Testis (tissue), 5 donors: Measurements from ENCODE around the gene BOLA1. TPM values are rescaled to one million over a fixed set of nuclear protein-coding genes. Genes with fewer than 3 reads are reported as not detected.
"Not testable (repeated sequence)": the region's sequence is repeated elsewhere in the genome, so short reads cannot be mapped to it uniquely, and the experiment has no call there.

Source experiments
- DNase-seq: peaks from one replicate; pipeline ENCODE4 v3.0.0-alpha.2; 2019
- H3K27ac ChIP-seq, 2 donors: fragments of 200-600 bp; sonication (generic); one replicate each; pipeline ENCODE4 v1.5.1; 2019
- H3K27me3 ChIP-seq: fragments of 200-600 bp; sonication (generic); one replicate; pipeline ENCODE4 v1.5.1; 2019
- H3K36me3 ChIP-seq: fragments of 200-600 bp; sonication (generic); one replicate; pipeline ENCODE4 v1.5.1; 2017; ENCODE audit warnings: low read depth; ENCODE audit errors: missing control alignments
- H3K4me1 ChIP-seq: fragments of 200-600 bp; sonication (generic); one replicate; pipeline ENCODE4 v1.5.1; 2019
- H3K4me3 ChIP-seq, 2 donors: fragments of 200-600 bp; sonication (generic); one replicate each; pipeline ENCODE4 v1.5.1; 2017 to 2019
- H3K9me3 ChIP-seq: fragments of 200-600 bp; sonication (generic); one replicate; pipeline ENCODE4 v1.5.1; 2017
- CTCF ChIP-seq, 3 experiments: fragments of 450-650 bp in 2 of 3; fragments of 200-600 bp in 1 of 3; sonication (generic) in 1 of 3; IDR thresholded peaks; one replicate each; pipeline ENCODE4 v1.5.1; 2016 to 2019; ENCODE audit warnings: antibody characterized with exemption in 3 of 3, mild to moderate bottlenecking in 2 of 3, moderate library complexity in 1 of 3
- POLR2A ChIP-seq: fragments of 450-650 bp; IDR thresholded peaks from one replicate; pipeline ENCODE4 v1.6.1; 2017; ENCODE audit warnings: antibody characterized with exemption, mild to moderate bottlenecking, moderate library complexity
- WGBS, 2 donors: methylation state at CpG; one replicate each; pipeline ENCODE4 v1.1.5; 2018; 5-methylcytosine and 5-hydroxymethylcytosine counted together
- intact Hi-C: fragments of 100-400 bp; cut with DNase I; formaldehyde crosslinking; loops from one replicate; pipeline ENCODE4 v1.15.1; 2023; ENCODE audit warnings: low total_unique reads
- long read RNA-seq, 2 donors: transcript quantifications; one replicate each; lab custom pipeline, GENCODE V29; 2026
- polyA plus RNA-seq: library from polyadenylated mRNA; stranded (reverse); fragments of 350-450 nt; fragmentation: Illumina TruSeq; extraction: RNeasy Lipid Tissue Mini Kit (QIAGEN cat#74804); gene quantifications from one replicate; pipeline ENCODE4 v1.2.3, GENCODE V29; 2014; ENCODE audit warnings: low read depth, low replicate concordance; ENCODE audit not compliant: insufficient read depth
- total RNA-seq, 2 donors: library from RNA; depleted of rRNA; stranded (reverse); fragments of >200 nt; gene quantifications; one replicate each; pipeline ENCODE4 v1.2.3, GENCODE V29; 2016

The BOLA1 gene
- total RNA-seq (10 to 100 TPM; 30.6 to 33.5 TPM), polyA plus RNA-seq (16.7 TPM)
- long read RNA-seq, donor 1, transcript BOLA1-202 (2 exons, 859 nt): major isoform, 14 of 21 reads
- long read RNA-seq, donor 1, partial matches to known transcripts: 0 of 21 reads
- long read RNA-seq, donor 1, other reads (novel, unspliced or antisense): 6 of 21 reads
- long read RNA-seq, donor 2, partial matches to known transcripts: 10 of 14 reads
- long read RNA-seq, donor 2, other reads (novel, unspliced or antisense): 0 of 14 reads

GRCh38 chr1:149899460-149900284 lies at the start of gene BOLA1:
BOLA1 (plus strand) TSS chr1:149899568; CDS start chr1:149900060, 492 bp downstream.
- Histone ChIP-seq H3K27ac (peak within 1 kb of the TSS; percentile 68 to 79), H3K4me1 (peaks cover 6% of the 10 kb centered on the region), H3K27me3 (no peaks in the 10 kb centered on the region), H3K36me3 (no peaks in the 10 kb centered on the region), H3K4me3 (peak within 1 kb of the TSS; percentile 53 to 76), H3K9me3 (no peaks in the 10 kb centered on the region)
- DNase-seq: peak; percentile 97
- intact Hi-C loops: no loop called here
- 4 to 6% methylated on average over 48 to 52 of the region's 65 CpGs for WGBS, 2 donors
- peak; percentile 45 for TF ChIP-seq POLR2A
- peak in 1 of 3 experiments; percentile 11 for TF ChIP-seq CTCF (IDR thresholded peaks at IDR 0.05)

- WGBS, 2 donors: 4% methylated on average over 9 of the region's 9 CpGs
- Histone ChIP-seq H3K36me3 (no peaks in the 10 kb centered on the region), H3K4me3 (peak overlapping the region; percentile 13 to 57), H3K27ac (peak overlapping the region; percentile 63 to 77), H3K27me3 (no peaks in the 10 kb centered on the region), H3K9me3 (no peaks in the 10 kb centered on the region), H3K4me1 (peaks cover 11% of the 10 kb centered on the region)
- TF ChIP-seq CTCF (IDR thresholded peaks at IDR 0.05): no peak
- TF ChIP-seq POLR2A: no peak
- intact Hi-C loops: no loop called here
- no peak for DNase-seq
Measured at GRCh38 chr1:149849947-149850360, 49.4 kb upstream of the BOLA1 start.

GRCh38 chr1:149850732-149851345 lies 48.5 kb upstream of the BOLA1 start:
- H3K4me3 ChIP-seq, intact Hi-C loops, H3K36me3 ChIP-seq, H3K9me3 ChIP-seq, H3K27me3 ChIP-seq, DNase-seq, H3K27ac ChIP-seq: not testable (repeated sequence)
- H3K4me1 ChIP-seq: peaks cover 11% of the 10 kb centered on the region
- WGBS, 2 donors: no CpG with 5 or more reads among the region's 62 CpGs

GRCh38 chr1:149851585-149852213 lies 47.7 kb upstream of the BOLA1 start:
- DNase-seq, H3K36me3 ChIP-seq, H3K4me3 ChIP-seq, H3K27me3 ChIP-seq, H3K27ac ChIP-seq, intact Hi-C loops, H3K9me3 ChIP-seq: not testable (repeated sequence)
- peaks cover 11% of the 10 kb centered on the region for H3K4me1 ChIP-seq
- no CpG with 5 or more reads among the region's 53 CpGs for WGBS, 2 donors

- WGBS, 2 donors: no CpG with 5 or more reads among the region's 26 CpGs
- DNase-seq, H3K9me3 ChIP-seq, H3K36me3 ChIP-seq, H3K27ac ChIP-seq, H3K27me3 ChIP-seq, intact Hi-C loops, H3K4me3 ChIP-seq: not testable (repeated sequence)
- H3K4me1 ChIP-seq: peaks cover 11% of the 10 kb centered on the region
Measured at GRCh38 chr1:149852263-149852662, 47.1 kb upstream of the BOLA1 start.

GRCh38 chr1:149860271-149860670 lies 39.1 kb upstream of the BOLA1 start:
- H3K9me3 ChIP-seq, intact Hi-C loops, H3K36me3 ChIP-seq, H3K27ac ChIP-seq, H3K4me1 ChIP-seq, DNase-seq, H3K27me3 ChIP-seq, H3K4me3 ChIP-seq: not testable (repeated sequence)
- no CpG with 5 or more reads among the region's 15 CpGs for WGBS, 2 donors

- H3K36me3 ChIP-seq, H3K27me3 ChIP-seq, intact Hi-C loops, H3K9me3 ChIP-seq, H3K4me3 ChIP-seq, H3K4me1 ChIP-seq, H3K27ac ChIP-seq, DNase-seq: not testable (repeated sequence)
- WGBS, 2 donors: no CpG with 5 or more reads among the region's 55 CpGs
Measured at GRCh38 chr1:149860684-149861496, 38.5 kb upstream of the BOLA1 start.

GRCh38 chr1:149861497-149862054 lies 37.8 kb upstream of the BOLA1 start:
- no CpG with 5 or more reads among the region's 32 CpGs for WGBS, 2 donors
- DNase-seq, intact Hi-C loops, H3K9me3 ChIP-seq, H3K27ac ChIP-seq, H3K27me3 ChIP-seq, H3K4me3 ChIP-seq, H3K4me1 ChIP-seq, H3K36me3 ChIP-seq: not testable (repeated sequence)
